Vagina (tissue), 2 donors: ENCODE data around the gene TOLLIP.

Experiments
- CTCF ChIP-seq, 3 experiments: fragments of 450-650 bp in 2 of 3; fragments of 200-600 bp in 1 of 3; sonication (generic) in 1 of 3; IDR thresholded peaks; one replicate each; pipeline ENCODE4 v1.5.1; 2017 to 2019; ENCODE audit warnings: antibody characterized with exemption in 3 of 3, mild to moderate bottlenecking in 2 of 3, moderate library complexity in 2 of 3
- POLR2A ChIP-seq, 2 donors: fragments of 450-650 bp; IDR thresholded peaks; one replicate each; pipeline ENCODE4 v1.6.1; 2017; ENCODE audit warnings: antibody characterized with exemption in 2 of 2, mild to moderate bottlenecking in 2 of 2, moderate library complexity in 2 of 2
- POLR2AphosphoS5 ChIP-seq, 2 donors: sonication (generic); formaldehyde crosslinking; IDR thresholded peaks; one replicate each; pipeline ENCODE4 v1.9.0; 2017; ENCODE audit warnings: antibody characterized with exemption in 2 of 2, mild to moderate bottlenecking in 2 of 2, low read depth in 1 of 2; ENCODE audit not compliant: insufficient read depth in 1 of 2

- TF ChIP-seq CTCF (IDR thresholded peaks at IDR 0.05) (no peak), POLR2AphosphoS5 (IDR thresholded peaks at IDR 0.05; ENCODE audit: insufficient read depth in 1 of 2, low read depth in 1 of 2) (no peak), POLR2A (IDR thresholded peaks at IDR 0.05) (no peak)
Measured at GRCh38 chr11:1297011-1297575, 12.3 kb downstream of the TOLLIP start.
